Measurements from ENCODE around the gene HIGD2B.
"Not testable (repeated sequence)": the region's sequence is repeated elsewhere in the genome, so short reads cannot be mapped to it uniquely, and the experiment has no call there.

HIGD2B gene

DNA sequence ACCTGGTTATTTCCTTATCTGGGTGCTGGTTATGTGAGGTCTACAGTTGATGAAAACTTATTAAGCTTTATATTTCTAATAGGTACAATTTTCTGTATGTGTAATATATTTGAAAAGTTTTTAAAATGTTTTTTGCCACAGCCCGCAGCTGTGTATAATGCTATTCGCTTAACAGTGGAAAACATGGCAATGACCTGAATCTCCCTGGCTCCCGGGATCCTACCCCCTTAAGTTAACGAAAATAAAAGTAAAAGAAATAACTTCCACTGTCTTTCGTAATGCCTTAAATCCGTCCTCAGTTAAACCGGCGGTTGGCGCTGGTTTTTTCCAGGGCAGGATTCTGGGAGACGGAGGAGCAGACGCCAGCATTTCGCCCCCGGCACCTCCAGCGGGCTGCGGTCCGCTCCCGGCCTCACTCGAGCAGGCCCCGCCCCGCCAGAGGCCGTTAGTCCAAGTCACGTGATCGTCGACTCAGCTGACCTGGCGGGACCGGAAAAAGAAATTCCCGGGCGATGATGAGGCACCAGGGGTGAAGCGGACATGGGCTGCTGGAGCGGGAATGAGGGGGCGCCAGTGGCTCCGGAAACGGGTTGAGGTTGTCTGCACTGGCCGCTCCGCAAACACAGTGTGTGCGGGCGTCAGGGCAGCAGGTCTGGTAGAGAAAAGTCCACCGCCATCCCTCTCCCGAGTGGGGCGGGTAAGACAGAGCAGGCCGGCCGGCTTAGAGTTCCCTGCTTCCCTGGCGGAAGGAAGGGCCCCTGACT is 49.3 kb downstream of the HIGD2B start:
- H3K36me3 ChIP-seq (ENCODE audit: control insufficient read depth, low read depth, low read length); H3K27me3 ChIP-seq (ENCODE audit: control insufficient read depth, insufficient read depth, low read length); H3K9me3 ChIP-seq (ENCODE audit: control insufficient read depth, low read depth, low read length); H3K4me3 ChIP-seq (ENCODE audit: low read length); H3K9ac ChIP-seq (ENCODE audit: low read length); H3K4me1 ChIP-seq (ENCODE audit: control insufficient read depth, low read depth, low read length); H3K27ac ChIP-seq (ENCODE audit: low read length): not testable (repeated sequence)

DNA sequence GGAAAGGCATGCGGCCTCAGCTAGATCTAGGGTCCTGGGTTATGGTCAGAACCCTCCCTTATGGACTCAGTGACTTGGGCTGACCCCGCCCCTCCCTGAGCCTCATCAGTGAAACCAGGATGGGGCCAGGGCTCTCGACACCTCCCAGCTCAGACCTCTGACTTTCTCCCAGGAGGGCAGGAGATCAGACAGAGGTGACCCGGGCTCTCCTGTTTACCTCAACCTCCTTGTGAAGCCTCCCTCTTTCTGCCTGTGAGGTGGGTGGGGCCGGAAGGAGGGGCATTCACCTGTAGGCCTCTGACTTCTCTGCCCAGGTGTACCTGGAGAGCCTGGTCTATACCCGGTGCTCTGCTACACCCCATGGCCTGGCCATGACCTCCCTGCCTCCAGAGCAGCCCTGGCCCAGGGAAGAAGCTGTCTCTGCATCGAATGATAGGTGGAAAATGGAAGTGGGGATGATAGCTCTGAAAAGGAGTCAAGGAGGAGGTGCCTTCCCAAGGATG is 56.9 kb downstream of the HIGD2B start:
- H3K9me3 ChIP-seq (ENCODE audit: control insufficient read depth, low read depth, low read length); H3K4me1 ChIP-seq (ENCODE audit: control insufficient read depth, low read depth, low read length); H3K4me3 ChIP-seq (ENCODE audit: low read length); H3K27me3 ChIP-seq (ENCODE audit: control insufficient read depth, insufficient read depth, low read length); H3K9ac ChIP-seq (ENCODE audit: low read length); H3K27ac ChIP-seq (ENCODE audit: low read length); H3K36me3 ChIP-seq (ENCODE audit: control insufficient read depth, low read depth, low read length): not testable (repeated sequence)

DNA sequence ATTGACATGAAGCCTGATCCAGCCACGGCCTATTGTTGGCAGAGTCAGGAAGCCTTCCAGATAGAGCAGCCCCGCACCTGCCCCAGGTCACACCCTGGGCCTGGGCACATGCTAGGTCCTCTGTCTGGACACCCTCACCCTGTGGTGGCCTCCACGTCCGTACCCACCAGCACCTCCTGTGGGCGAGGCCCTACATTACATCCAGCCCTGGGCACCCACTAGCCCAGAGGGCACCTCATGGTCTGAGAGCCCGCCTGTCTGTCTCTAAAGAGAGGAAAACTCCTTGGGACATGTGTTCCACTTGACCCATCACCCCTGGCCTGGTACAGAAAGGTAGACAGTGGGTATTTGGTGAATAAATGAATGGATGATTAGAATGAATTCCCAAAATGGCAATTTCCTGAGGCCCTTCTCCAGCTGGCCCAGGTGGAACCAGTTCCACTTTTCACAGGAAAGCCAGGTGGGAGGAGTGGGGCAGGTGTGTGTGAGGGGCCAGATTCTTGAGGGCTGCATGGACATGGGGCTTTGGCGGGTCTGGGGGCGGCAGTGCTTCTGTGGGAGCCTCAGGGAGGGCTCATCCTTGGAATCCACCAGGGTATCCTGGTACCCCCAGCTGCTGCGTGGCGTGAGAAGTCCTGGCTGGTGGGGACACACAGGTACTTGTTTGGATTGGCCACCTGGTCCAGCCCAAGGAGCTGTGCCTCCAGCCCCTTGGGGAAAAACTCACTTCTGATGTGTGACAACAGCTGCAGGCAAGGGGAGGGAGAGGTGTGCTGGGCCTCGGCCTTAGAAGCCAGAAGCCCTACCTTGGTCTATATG is 57.5 kb downstream of the HIGD2B start:
- H3K9me3 ChIP-seq (ENCODE audit: control insufficient read depth, low read depth, low read length); H3K27ac ChIP-seq (ENCODE audit: low read length); H3K27me3 ChIP-seq (ENCODE audit: control insufficient read depth, insufficient read depth, low read length): not testable (repeated sequence)

DNA sequence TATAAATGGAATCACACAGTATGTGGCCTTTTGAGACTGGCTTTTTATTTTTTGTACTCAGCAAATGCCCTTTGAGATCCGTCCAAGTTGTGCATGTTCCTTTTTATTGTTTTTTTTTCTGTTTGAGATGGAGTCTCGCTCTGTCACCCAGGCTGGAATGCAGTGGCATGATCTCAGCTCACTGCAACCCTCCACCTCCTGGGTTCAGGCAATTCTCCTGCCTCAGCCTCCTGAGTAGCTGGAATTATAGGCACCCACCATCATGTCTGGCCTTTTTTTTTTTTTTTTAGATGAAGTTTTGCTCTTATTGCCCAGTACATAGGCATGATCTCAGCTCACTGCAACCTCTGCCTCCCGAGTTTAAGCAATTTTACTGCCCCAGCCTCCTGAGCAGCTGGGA is 59.8 kb downstream of the HIGD2B start:
- not testable (repeated sequence) for H3K36me3 ChIP-seq (ENCODE audit: control insufficient read depth, low read depth, low read length); H3K27ac ChIP-seq (ENCODE audit: low read length); H3K27me3 ChIP-seq (ENCODE audit: control insufficient read depth, insufficient read depth, low read length); H3K9ac ChIP-seq (ENCODE audit: low read length); H3K9me3 ChIP-seq (ENCODE audit: control insufficient read depth, low read depth, low read length); H3K4me1 ChIP-seq (ENCODE audit: control insufficient read depth, low read depth, low read length); H3K4me3 ChIP-seq (ENCODE audit: low read length)

More for the DNA sequence above, 57.5 kb downstream of the HIGD2B start:
- not testable (repeated sequence) for H3K36me3 ChIP-seq (ENCODE audit: control insufficient read depth, low read depth, low read length); H3K4me3 ChIP-seq (ENCODE audit: low read length); H3K9ac ChIP-seq (ENCODE audit: low read length); H3K4me1 ChIP-seq (ENCODE audit: control insufficient read depth, low read depth, low read length)

All from iPS-18a (cell line).